ENCODE measurements around the gene SGPP1.
"Not testable (repeated sequence)": the region's sequence is repeated elsewhere in the genome, so short reads cannot be mapped to it uniquely, and the experiment has no call there.

The SGPP1 gene

DNA sequence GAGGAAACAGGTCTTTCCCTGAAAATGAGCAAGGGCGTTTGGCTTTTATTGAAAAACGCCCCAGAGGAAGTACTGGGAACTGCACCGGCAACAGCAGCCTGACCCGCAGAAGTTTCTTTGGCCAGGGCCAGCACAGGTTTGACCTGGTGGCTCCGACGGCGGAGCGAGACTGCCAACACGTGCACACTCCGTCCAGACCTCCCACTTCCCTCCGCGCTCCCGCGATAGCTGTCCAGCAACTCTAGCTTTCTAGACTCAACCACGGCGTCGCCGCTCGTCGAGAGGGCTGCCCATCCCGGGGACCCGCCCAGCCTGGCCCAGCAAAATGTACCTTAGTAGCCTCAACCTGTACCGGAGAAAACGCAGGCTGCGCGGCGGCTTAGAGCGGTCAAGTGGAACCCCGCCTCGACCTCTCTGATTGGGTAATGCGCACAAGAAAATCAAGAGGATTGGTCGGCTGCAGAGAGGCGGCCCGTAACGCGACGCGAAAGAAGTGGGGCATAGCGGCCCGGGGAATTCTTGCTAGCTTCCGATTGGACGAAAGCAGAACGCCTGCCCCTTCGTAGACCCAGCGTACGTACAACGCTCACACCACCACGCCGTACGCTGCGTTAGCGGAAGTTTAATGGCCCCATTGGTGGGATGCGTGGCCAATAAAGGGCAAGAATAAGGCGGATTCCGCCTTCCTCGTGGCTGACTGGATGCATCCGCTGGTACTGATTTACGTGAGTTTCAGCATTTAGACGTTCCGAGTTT is 86.2 kb downstream of the SGPP1 start, which contains the start of gene WDR89:
Gene WDR89, minus strand, starts transcription at position 399 of the 756 bp plus-strand sequence. CDS start 41,929 bp downstream, outside the sequence.
- ChIA-PET POLR2A (interaction anchor here (0.6 to 1.6 kb wide), 7 partner anchors 29 to 668 kb away, joined by 3 to 9 read pairs (median 5); partner anchors contain the start of gene PPP2R5E), CTCF (interaction anchor here (0.6 to 2.3 kb wide), 22 partner anchors 8 to 268 kb away, joined by 3 to 21 read pairs (median 6); partner anchors contain the start of gene SGPP1)
- peak; percentile 95 for DNase-seq (ENCODE audit: extremely low spot score)
- TF ChIP-seq, protein P1, sequence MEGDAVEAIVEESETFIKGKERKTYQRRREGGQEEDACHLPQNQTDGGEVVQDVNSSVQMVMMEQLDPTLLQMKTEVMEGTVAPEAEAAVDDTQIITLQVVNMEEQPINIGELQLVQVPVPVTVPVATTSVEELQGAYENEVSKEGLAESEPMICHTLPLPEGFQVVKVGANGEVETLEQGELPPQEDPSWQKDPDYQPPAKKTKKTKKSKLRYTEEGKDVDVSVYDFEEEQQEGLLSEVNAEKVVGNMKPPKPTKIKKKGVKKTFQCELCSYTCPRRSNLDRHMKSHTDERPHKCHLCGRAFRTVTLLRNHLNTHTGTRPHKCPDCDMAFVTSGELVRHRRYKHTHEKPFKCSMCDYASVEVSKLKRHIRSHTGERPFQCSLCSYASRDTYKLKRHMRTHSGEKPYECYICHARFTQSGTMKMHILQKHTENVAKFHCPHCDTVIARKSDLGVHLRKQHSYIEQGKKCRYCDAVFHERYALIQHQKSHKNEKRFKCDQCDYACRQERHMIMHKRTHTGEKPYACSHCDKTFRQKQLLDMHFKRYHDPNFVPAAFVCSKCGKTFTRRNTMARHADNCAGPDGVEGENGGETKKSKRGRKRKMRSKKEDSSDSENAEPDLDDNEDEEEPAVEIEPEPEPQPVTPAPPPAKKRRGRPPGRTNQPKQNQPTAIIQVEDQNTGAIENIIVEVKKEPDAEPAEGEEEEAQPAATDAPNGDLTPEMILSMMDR (IDR thresholded peaks at IDR 0.05; ENCODE audit: control extremely low read depth, extremely low read depth, low read depth, missing control alignments) = peak; percentile 52

- no peak for DNase-seq (ENCODE audit: extremely low spot score)
- POLR2A ChIA-PET = no interaction called here
- CTCF ChIA-PET = interaction anchor here (1.2 kb wide), 1 partner anchor 132 kb away, joined by 3 read pairs; no protein-coding TSS in a partner anchor
- TF ChIP-seq, protein P1 (IDR thresholded peaks at IDR 0.05; ENCODE audit: control extremely low read depth, extremely low read depth, low read depth, missing control alignments) = no peak
These were observed 89.4 kb downstream of the SGPP1 start for GRCh38 chr14:63638493-63638892.

DNA sequence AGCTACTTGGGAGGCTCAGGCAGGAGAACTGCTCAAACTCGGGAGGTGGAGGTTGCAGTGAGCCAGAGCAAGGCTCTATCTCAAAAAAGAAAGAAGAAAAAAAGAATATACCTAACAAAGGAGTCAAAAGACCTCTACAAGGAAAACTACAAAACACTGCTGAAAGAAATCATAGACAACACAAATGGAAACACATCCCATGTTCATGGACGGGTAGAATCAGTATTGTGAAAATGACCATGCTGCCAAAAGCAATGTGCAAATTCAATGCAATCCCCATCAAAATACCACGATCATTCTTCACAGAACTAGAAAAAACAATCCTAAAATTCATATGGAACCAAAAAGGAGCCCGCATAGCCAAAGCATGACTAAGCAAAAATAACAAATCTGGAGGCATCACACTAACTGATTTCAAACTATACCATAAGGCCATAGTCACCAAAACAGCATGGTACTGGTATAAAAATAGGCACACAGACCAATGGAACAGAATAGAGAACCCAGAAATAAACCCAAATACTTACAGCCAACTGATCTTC is 91.7 kb downstream of the SGPP1 start:
- POLR2A ChIA-PET; DNase-seq (ENCODE audit: extremely low spot score): not testable (repeated sequence)
- CTCF ChIA-PET = interaction anchor here (1.7 to 2.9 kb wide), 3 partner anchors 8 to 248 kb away, joined by 4 to 7 read pairs (median 6); no protein-coding TSS in a partner anchor

All from GM10248 (cell line).